Panc1 (cell line): ENCODE data around the gene DNMT3L.
A peak's percentile ranks its signal among the peaks of the same experiment; 100 is the strongest.

Experiments used
- POLR2AphosphoS5 ChIP-seq: IDR thresholded peaks from 2 replicates; pipeline ENCODE4 v1.6.1; 2012; ENCODE audit warnings: mild to moderate bottlenecking, low read depth, low read length, moderate library complexity
- TCF7L2 ChIP-seq: IDR thresholded peaks from 2 replicates; pipeline ENCODE4 v1.6.1; 2011; ENCODE audit warnings: mild to moderate bottlenecking, low read depth, low read length, inconsistent platforms
- TF ChIP-seq, protein P1 (sequence below): fragments of 450-650 bp; IDR thresholded peaks from 2 replicates; pipeline ENCODE4 v1.5.1; 2017; ENCODE audit warnings: mild to moderate bottlenecking
- TF ChIP-seq, protein P2 (sequence below), 2 experiments: IDR thresholded peaks; 2 replicates each; pipeline ENCODE4 v1.6.1; 2011 to 2012; ENCODE audit warnings: low read depth in 2 of 2, control low read depth in 1 of 2, low read length in 1 of 2, mild to moderate bottlenecking in 1 of 2, moderate library complexity in 1 of 2; ENCODE audit not compliant: insufficient read depth in 1 of 2

DNA sequence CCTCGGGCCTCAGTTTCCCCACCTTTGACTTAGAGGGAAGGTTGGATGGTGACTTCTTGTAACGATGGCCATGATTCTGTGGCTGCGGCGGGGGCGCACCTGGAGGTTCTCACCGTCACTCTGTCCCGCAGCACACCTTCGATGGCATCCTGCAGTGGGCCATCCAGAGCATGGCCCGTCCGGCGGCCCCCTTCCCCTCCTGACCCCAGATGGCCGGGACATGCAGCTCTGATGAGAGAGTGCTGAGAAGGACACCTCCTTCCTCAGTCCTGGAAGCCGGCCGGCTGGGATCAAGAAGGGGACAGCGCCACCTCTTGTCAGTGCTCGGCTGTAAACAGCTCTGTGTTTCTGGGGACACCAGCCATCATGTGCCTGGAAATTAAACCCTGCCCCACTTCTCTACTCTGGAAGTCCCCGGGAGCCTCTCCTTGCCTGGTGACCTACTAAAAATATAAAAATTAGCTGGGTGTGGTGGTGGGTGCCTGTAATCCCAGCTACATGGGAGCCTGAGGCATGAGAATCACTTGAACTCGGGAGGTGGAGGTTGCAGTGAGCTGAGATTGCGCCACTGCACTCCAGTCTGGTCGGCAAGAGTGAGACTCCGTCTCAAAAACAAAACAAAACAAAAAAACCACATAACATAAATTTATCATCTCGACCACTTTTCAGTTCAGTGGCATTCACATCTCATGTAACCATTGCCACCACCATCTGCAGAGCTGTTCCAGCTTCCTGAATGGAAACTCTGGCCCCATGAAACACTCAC, 36.0 kb upstream of the DNMT3L start:
- TF ChIP-seq TCF7L2 = no peak
- TF ChIP-seq, protein P1, sequence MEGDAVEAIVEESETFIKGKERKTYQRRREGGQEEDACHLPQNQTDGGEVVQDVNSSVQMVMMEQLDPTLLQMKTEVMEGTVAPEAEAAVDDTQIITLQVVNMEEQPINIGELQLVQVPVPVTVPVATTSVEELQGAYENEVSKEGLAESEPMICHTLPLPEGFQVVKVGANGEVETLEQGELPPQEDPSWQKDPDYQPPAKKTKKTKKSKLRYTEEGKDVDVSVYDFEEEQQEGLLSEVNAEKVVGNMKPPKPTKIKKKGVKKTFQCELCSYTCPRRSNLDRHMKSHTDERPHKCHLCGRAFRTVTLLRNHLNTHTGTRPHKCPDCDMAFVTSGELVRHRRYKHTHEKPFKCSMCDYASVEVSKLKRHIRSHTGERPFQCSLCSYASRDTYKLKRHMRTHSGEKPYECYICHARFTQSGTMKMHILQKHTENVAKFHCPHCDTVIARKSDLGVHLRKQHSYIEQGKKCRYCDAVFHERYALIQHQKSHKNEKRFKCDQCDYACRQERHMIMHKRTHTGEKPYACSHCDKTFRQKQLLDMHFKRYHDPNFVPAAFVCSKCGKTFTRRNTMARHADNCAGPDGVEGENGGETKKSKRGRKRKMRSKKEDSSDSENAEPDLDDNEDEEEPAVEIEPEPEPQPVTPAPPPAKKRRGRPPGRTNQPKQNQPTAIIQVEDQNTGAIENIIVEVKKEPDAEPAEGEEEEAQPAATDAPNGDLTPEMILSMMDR = peak; percentile 82
- TF ChIP-seq POLR2AphosphoS5 = no peak
- TF ChIP-seq, protein P2, sequence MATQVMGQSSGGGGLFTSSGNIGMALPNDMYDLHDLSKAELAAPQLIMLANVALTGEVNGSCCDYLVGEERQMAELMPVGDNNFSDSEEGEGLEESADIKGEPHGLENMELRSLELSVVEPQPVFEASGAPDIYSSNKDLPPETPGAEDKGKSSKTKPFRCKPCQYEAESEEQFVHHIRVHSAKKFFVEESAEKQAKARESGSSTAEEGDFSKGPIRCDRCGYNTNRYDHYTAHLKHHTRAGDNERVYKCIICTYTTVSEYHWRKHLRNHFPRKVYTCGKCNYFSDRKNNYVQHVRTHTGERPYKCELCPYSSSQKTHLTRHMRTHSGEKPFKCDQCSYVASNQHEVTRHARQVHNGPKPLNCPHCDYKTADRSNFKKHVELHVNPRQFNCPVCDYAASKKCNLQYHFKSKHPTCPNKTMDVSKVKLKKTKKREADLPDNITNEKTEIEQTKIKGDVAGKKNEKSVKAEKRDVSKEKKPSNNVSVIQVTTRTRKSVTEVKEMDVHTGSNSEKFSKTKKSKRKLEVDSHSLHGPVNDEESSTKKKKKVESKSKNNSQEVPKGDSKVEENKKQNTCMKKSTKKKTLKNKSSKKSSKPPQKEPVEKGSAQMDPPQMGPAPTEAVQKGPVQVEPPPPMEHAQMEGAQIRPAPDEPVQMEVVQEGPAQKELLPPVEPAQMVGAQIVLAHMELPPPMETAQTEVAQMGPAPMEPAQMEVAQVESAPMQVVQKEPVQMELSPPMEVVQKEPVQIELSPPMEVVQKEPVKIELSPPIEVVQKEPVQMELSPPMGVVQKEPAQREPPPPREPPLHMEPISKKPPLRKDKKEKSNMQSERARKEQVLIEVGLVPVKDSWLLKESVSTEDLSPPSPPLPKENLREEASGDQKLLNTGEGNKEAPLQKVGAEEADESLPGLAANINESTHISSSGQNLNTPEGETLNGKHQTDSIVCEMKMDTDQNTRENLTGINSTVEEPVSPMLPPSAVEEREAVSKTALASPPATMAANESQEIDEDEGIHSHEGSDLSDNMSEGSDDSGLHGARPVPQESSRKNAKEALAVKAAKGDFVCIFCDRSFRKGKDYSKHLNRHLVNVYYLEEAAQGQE (IDR thresholded peaks at IDR 0.05; ENCODE audit: insufficient read depth in 1 of 2, low read depth in 2 of 2, low read length in 1 of 2) = no peak
